GM19467 (cell line): ENCODE results near the gene ANKRD33B.

Experiments
- ATAC-seq: cut with Tn5 transposase; IDR thresholded peaks from one replicate; pipeline ENCODE4 v1.9.1; 2021; ENCODE audit warnings: mild to moderate bottlenecking, moderate library complexity; ENCODE audit not compliant: unreplicated experiment

The ANKRD33B gene

DNA sequence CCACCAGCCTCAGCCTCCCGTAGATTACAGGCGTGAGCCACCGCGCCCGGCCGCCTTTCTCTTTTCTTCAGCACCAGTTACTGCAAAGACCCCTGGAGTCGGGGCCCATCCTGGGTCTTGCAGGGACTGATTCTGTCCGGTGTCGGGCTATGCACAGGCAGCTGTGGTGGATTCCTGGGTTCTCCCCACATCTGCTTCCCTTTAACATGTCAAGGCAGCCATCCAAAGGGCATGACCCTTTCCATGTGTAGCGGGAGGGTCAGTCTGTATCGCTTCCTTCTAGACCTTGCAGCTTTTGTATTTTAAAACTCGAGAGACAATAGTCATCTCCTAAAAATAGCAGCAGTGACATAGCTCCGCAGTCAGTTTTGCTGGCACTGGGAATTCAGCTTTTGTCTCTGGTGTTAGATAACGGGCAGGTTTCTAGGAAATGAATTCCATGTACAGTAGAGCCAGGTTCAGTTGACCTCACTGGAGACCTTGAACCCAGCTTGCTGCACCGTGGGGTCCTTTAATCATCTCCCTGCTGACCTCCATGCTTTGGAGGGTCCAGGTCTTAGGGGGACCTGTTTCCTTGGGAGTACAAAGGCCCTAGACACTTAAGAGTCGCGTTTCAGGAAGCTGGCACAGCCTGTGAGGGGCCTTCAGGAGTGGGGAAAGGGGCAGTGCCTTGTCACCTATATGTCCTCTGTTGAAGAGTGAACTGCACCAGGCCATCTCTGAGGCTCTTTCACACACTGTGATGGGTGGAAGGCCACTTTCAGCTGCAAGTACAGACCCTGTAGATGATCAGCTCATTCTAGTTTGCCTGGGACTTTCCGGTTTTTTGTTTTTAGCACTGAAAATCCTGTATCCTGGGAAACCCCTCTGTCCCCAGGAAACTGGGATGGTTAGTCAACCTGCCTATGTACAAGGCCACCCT, 13.8 kb downstream of the ANKRD33B start:
- ATAC-seq, result peak; percentile 42

DNA sequence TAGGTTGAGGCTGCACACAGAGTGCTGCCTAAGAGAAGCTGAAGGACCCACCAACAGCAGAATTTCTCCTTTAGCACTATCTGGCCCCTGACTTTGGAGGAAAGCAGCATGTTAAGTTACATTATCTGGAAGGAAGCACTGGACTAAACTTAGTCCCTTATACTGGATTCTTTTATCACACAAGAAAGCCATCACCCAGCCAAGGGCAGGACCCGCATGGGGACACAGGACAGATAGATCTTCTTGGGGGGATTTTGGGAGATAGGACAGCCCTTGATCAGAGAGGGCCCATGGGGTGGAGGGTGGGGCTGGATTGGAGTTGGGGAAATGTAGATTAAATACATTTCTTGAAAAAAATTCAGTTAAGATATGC, 14.4 kb downstream of the ANKRD33B start:
- no peak for ATAC-seq

DNA sequence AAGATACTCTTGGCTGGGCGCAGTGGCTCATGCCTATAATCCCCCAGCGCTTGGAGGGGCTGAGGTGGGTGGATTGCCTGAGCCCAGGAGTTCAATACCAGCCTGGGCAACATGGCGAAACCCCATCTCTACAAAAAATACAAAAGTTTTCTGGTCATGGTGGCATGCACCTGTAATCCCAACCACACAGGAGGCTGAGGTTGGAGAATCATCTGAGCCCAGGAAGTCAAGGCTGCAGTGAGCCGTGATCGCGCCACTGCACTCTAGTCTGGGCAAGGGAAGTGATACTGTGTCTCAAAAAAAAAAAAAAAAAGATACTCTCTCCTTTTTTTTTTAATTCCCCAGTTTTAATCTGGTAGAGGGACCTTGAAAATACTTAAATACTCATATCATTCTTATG, 15.0 kb downstream of the ANKRD33B start:
- ATAC-seq, result peak; percentile 50

DNA sequence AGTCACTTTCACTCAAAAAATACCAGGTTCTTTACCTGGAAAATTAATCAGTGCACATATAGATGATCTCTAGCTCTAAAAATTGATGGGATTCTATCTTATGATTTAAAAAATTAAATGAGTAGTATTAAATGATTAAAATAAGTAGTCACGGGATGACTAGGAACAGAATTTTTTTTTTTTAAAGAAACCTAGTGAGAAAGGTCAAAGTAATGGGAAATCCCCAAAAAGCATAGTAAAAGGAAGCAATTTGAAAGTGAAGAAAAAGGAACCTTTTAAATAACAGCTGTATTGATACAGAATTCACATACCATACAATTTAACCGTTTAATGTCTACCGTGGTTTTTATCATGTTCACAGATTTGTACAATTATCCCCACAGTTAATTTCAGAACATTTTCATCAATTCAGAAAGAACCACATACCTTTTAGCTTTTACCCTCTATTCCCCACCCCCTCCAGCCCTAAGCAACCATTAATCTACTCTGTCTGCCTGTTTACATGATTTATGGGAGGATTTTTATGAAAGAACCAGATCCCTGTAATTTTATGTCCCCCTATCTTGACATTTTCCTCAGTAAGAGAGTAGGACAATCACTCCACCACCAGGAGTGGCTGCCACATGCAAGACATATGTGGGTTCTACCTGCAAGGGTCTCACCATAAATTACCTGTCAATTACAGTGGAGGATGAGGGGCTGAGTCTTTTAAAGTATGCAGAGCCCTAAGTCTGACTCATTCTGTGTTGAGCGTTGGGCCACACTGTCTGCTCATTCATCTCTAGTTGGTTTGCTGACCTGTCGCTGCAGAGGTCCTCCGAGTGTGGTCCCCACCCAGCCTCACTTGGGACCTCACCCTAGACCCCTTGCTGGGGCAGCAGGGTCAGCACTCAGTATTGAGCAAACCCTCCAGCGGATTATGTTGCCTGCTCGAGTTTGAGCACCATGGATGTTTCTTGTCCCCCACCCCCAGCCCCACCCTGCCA, 16.0 kb downstream of the ANKRD33B start:
- ATAC-seq, result no peak

DNA sequence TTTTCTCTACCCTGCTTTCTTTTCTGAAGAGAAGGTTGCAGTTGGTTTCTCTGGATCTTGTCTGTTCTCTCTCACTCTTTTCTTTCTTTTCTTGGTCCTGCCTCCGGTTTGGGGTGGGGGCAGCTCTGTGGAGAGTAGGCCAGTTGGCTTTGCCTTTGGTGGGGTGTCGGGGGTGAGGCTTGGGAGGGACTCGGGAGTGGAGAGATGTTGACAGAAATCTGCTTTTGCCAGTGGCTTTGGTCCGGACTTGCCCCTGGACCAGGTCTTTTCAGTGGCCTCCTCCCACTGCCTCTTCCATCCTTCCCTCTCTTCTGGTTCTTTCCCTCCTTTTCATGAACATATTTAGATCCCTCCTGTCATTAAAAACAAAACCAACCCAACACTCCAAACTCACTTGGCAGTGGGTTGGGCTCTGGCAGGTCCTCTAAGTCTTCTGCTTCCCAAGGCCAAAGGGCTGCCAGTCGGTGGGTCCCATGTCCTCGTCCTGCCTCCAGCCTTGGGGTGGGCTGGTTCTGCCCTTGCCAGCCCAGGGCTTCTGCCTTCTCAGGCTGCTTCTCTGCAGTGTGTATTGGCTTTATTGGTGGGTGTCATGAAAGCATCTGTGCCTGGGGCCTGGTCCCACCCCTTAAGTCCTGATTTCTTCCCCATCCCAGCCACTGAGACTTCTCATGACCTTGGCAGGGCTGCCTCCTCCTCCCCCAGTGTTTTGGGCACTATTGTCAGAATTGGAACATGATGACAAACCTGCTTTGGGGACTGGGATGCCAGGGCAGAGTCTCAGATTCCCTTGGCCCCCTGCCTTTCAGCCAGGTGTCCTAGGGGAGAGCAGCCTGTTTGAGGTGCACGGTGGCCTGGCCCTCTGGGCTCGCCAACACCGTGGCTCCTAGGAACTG, 16.9 kb downstream of the ANKRD33B start:
- ATAC-seq, result no peak

DNA sequence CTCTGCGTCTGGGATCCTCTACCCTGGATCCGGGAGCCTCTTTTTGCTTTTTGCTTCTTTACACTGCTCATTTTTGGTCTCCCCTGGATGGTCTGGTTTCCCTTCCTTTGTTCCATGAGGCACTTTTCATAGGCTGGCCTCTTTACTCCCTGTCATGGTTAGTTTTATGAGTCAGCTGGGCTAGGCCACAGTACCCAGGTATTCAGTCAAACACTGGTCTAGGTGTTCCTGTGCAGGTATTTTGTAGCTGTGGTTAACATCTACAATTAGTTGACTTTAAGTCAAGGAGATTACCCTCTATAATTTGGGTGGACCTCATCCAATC, 17.5 kb downstream of the ANKRD33B start:
- ATAC-seq, result no peak

DNA sequence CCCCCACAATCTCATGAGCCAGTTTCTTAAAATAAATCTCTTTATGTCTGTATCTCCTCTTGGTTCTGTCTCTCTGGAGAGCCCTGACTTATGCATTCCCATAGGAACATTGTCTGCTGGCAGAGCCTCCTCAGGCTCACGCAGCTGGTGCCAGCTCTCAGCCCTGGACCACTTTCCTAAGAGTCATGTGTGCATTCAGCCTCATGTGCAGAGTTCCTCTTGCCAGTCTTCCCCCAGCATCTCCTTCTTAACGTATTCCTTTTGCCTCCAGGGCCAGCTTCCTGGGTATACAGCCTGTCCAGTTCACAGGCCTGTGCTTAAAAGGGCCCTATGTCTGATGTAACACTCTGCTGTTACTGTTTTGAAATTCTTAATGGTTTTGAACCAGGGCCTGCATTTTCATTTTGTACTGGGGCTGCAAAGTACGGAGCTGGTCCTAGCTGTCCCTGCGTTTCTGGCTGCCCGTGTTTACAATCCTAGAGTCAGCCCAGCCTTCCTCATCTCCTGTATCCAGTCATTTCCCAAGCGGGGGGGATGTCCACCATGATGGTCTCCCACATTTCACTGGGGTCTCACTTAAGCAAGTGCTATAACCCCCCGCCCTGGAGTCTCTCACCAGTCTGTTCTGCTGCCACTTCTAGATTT, 18.1 kb downstream of the ANKRD33B start:
- no peak for ATAC-seq

DNA sequence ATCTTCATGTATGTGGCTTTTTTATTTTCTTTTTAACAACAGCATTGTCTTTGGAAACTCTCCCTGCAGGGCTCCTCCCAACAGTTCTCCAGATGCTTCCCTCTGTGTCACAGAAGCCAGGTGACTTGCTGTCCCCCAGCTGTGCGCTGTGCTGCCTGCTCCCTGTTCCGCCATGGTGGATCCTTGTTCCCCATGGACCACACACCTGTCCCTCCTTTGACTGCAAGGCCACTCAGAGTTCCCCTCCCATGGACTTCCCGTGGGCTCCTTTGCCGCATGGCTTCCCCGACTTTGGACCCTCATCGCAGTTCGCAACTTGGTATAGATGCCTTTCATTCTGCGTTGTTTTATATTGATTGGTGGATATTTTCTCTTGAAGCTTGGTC, 18.6 kb downstream of the ANKRD33B start:
- ATAC-seq, result no peak

DNA sequence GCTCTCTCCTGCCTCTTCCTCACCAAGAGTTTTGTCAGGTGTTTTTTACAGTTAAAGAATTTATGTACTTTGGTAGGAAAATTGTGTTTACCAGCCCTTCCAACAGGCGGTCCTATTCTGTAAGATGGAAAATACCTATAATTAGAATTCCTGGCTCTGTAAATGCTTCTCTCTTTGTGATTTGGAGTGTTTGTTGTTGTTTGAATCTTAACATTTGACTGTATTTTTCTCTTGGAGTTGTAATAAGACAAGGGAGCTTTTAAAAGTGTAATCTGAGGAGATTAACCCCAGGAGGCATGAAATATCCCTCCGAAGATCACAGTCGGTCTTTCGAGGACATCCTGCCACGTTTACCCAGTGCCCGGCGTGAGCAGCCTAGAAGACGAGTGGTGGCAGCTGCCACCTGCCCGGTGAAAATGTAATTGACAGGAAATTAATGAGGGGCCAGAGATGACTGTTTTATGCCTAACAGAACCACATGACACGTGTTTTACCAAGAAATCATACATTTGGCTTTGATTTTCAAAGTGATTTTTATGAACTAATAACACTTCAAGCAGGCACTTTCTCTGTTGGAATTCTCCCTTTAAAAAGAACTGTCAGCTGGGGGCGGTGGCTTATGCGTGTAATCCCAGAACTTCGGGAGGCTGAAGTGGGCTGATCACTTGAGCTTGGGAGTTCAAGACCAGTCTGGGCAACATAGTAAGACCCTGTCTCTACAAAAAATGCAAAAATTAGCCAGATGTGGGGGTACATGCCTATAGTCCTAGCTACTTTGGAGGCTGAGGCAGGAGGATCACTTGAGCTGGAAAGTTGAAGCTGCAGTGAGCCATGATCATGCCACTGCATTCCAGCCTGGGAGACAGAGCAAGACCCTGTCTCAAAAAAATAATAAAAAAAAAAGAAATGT, 20.0 kb downstream of the ANKRD33B start:
- ATAC-seq, result no peak

DNA sequence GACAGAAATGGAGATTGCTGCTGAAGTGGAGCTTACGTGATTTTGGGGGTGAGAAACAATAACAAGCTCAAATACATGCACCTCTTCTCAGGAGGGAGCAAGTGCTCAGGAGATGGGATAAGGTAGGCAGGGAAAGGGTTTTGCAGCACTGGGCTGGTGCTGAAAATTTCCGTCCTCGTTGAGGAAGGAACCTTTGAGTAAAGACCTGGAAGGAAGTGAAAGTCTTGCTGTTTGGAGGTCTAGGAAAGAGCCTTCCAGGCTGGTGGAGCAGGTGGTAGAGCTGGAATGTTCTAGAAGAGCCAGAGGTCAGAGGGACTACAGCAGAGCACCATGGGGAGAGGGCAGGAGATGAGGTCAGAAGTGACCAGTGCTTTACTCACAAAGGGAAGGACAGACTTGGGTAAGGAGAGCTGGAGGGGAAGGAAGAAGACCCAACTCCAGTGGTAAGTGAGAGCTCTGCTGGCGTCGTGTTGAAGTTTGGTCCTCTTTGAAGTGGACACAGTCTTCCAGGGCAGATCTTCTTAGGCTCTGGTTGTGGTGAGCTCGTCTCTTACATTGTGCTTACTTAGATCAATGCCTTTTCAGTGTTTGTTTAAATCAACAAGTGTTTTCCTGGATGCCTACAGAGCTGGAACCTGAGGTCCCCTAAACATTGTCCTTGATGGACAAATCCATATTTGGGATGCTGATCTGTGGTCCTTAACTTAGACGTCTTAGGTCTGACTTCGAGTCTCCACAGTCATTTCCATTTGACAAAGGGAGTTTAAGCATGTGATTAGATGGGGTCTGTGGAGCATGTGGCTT, 21.0 kb downstream of the ANKRD33B start:
- ATAC-seq, result no peak

DNA sequence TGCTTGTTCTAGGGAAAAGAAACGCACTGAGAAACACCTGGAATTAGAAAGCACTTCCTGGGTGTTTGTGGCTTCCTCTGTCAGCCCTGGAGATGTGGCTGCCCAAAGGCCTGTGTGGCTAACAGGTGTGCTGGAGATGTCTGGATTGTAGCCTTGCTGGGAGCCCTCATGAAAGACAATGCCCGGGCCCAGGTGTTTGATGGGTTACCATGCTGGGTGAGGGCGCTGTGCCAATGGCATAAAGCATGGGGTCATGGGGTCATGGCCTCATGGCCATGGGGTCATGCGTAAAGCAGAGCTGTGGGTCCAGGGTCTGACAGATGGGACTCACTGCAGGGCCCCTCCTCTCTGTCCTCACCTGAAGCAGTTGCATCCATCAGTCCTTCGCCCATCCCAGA, 21.6 kb downstream of the ANKRD33B start:
- no peak for ATAC-seq

DNA sequence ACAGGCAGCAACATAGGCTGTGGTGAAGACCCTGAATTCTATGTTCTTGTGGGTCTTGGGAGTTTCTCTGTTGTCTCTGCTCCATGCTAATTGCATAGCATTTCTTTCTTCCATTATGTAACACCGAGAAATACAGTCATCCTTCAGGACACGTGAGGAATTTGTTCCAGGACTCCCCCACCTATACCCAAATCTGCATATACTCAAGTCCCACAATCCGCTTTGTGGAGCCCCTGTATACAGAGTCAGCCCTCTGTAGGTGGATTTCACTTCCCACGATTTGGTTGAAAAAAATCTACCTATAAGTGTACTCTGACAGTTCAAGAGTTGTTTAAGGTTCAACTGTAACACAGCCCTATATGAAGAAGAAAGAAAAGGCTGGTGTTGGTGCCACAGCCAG, 22.1 kb downstream of the ANKRD33B start:
- no peak for ATAC-seq

DNA sequence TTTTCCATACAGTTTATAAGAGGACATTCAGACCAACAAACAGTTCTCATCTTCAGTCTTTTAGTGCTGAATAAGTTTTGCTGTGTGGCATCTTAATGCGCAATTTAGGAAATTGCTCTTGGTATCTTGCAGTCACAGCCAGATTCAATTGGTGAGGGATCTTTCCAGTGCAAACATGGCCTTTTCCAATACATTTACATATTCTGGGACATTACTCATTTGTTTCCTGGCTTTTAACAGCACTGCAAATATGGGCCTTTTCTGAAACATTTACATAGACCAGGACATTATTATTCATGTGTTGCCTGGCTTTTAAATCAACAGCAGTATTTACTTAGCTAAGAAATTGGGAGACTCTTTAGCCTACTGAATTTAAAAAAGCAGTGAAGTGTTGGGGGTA, 22.7 kb downstream of the ANKRD33B start:
- ATAC-seq, result no peak

DNA sequence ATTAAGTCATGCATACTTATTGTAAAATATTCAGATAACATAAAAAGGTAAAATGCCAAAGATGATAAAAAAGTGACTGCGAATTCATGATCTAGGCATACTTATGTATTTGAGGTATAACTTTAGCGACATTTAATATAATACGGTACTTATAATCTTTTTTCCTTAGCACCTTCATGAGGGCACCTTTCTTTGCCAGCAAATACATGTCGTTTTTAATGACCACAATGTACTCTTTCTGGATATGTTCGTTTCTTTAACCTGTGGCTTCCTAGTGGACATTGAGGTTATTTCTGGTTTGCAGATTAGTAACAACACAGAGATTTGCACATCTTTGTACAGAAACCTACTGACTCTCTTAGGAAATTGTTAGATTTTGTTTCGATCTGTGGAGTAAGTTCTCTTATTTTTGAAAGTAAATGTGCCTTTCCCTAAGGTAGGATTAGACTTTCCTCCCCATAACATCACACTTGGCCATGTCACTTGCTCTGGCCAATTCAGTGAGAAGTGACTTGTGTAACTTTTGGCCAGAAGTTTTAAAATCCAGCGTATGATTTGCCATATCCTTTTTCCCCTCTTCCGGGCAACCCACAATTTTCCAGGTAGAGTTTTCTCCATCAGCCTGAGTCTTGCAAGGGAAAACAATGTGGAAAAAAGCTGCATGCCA, 24.4 kb downstream of the ANKRD33B start:
- no peak for ATAC-seq

DNA sequence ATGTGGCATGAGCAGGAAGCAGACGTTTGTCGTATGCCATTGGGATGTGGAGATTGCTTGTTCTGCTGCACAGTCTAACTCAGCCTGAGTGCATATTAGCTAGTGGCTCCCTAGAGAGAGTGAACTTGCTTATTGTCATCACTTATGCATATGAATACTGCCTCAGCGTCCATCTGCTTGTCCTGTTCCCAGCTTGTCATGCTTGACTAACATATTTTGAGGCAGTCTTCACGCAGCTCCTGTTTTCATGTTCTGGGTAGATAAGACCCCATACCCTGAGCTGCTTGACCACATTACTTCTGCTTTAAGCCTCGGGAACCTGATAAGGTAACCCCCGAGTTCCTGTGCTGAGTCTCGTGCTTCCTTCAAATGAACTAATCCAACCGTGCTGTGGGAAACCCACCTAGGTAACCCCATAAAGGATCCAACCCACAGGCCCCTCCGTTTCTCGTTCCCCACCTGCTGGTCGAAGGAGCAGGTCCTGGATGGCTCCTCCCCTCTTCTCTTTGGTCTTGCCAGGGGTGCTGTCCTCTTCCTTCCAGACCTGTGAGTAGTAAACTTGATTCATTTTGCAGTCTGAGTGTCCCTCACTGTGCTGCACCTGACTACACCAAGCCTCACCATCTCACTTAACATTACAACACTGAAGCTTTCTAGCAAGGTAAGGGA, 25.0 kb downstream of the ANKRD33B start:
- no peak for ATAC-seq

DNA sequence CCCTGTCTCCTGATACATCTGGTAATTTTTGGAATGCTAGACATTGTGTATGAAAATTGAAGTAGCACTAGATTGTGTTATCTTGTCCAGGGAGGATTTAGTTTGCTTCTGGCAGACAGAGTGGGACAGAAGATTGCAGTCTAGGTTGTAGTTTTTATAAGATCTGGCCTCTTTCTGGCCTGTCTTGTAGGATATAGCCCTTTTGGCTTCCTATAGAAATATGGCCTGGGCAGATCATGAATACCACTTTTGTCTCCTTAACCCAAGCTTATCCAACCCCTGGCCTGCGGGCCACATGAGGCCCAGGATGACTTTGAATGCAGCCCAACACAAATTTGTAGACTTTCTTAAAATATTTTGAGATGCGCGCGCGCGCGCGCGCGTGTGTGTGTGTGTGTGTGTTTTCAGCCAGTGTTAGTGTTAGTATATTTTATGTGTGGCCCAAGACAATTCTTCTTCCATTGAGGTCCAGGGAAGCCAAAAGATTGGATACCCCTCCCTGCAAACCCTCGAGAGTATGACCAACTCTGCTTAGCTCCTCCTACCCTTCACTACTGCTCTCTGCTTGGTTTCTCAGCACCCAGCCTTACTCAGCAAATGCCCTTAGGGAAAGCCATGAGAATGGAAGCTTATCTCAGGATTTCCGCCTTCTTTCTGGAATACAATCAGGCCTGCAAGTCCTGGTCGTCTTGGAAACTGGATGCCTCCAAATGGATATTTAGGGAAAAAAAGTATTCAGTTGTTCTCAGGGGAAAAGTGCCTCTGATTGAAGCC, 26.5 kb downstream of the ANKRD33B start:
- ATAC-seq, result no peak

DNA sequence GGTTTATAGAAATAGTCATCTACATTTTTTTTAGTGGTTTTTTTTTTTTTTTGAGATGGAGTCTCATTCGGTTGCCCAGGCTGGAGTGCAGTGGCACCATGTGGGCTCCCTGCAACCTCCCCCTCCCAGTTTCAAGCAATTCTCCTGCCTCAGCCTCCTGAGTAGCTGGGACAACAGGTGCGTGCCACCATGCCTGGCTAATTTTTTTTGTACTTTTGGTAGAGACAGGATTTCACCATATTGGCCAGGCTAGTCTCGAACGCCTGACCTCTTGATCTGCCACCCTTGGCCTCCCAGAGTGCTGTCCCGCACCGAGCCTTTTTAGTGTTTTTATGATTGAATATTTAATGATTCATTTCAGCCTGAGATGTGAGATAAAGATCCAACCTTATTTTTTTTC, 27.3 kb downstream of the ANKRD33B start:
- ATAC-seq, result no peak
